A549 (cell line): ENCODE measurements around the gene TMEM125.

Experiments used
- FOSL2 ChIP-seq, 2 experiments: fragments of 450-650 bp in 1 of 2; fragments of >200 bp in 1 of 2; sonication (Bioruptor Twin) in 1 of 2; formaldehyde crosslinking; IDR thresholded peaks; 2 replicates each; pipeline versions ENCODE4 v1.5.0 to v1.6.1; 2016 to 2020; ENCODE audit warnings: mild to moderate bottlenecking in 1 of 2, moderate library complexity in 1 of 2
- POLR2A ChIP-seq: IDR thresholded peaks from 2 replicates; pipeline ENCODE4 v1.6.1; 2012; ENCODE audit warnings: mild to moderate bottlenecking, low read length
- POLR2AphosphoS2 ChIP-seq: conservative IDR thresholded peaks from 2 replicates; pipeline ENCODE4 v1.6.1; 2012; ENCODE audit warnings: low read length, improper control_type of control experiment, inconsistent platforms
- SMC3 ChIP-seq: fragments of >200 bp; sonication (Bioruptor Twin); formaldehyde crosslinking; IDR thresholded peaks from 3 replicates; pipeline ENCODE4 v1.6.1; 2018; ENCODE audit warnings: inconsistent platforms
- TF ChIP-seq, protein P1 (sequence below): fragments of >200 bp; sonication (Bioruptor Twin); formaldehyde crosslinking; IDR thresholded peaks from 3 replicates; pipeline ENCODE4 v1.5.1; 2016

GRCh38 chr1:43319766-43320165, 50.0 kb downstream of the TMEM125 start:
- TF ChIP-seq FOSL2 (IDR thresholded peaks at IDR 0.05) (no peak), FOSL2 (CRISPR knock-in tag; IDR thresholded peaks at IDR 0.05) (no peak), POLR2AphosphoS2 (no peak), POLR2A (no peak), SMC3 (no peak)
- TF ChIP-seq, protein P1, sequence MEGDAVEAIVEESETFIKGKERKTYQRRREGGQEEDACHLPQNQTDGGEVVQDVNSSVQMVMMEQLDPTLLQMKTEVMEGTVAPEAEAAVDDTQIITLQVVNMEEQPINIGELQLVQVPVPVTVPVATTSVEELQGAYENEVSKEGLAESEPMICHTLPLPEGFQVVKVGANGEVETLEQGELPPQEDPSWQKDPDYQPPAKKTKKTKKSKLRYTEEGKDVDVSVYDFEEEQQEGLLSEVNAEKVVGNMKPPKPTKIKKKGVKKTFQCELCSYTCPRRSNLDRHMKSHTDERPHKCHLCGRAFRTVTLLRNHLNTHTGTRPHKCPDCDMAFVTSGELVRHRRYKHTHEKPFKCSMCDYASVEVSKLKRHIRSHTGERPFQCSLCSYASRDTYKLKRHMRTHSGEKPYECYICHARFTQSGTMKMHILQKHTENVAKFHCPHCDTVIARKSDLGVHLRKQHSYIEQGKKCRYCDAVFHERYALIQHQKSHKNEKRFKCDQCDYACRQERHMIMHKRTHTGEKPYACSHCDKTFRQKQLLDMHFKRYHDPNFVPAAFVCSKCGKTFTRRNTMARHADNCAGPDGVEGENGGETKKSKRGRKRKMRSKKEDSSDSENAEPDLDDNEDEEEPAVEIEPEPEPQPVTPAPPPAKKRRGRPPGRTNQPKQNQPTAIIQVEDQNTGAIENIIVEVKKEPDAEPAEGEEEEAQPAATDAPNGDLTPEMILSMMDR, result no peak
